ENCODE measurements around the gene RNLS. TPM values are rescaled to one million over a fixed set of nuclear protein-coding genes. Genes with fewer than 3 reads are reported as not detected.
A peak's percentile ranks its signal among the peaks of the same experiment; 100 is the strongest.

Gene RNLS
- total RNA-seq, 1 experiment from 2014 or later, result not detected

DNA sequence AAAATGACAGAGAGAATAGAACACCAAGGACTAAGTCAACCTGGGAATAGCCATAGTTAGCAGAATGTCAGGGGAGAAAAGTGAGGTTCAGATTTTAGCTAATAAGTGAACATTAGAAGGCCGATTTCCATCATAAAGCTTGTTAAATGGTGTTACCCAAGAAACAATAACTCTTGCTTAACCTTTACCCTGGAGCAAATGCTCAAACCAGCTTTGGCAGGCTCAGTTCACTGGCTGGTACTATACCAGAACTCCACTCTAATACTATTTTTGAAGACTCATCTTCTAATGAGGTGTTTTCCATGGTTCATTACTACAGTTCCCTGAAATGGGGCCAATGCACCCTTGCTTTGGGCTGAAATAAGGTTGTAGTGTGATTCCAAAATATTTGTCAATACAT, 61.3 kb downstream of the RNLS start:
- TF ChIP-seq, protein P1, sequence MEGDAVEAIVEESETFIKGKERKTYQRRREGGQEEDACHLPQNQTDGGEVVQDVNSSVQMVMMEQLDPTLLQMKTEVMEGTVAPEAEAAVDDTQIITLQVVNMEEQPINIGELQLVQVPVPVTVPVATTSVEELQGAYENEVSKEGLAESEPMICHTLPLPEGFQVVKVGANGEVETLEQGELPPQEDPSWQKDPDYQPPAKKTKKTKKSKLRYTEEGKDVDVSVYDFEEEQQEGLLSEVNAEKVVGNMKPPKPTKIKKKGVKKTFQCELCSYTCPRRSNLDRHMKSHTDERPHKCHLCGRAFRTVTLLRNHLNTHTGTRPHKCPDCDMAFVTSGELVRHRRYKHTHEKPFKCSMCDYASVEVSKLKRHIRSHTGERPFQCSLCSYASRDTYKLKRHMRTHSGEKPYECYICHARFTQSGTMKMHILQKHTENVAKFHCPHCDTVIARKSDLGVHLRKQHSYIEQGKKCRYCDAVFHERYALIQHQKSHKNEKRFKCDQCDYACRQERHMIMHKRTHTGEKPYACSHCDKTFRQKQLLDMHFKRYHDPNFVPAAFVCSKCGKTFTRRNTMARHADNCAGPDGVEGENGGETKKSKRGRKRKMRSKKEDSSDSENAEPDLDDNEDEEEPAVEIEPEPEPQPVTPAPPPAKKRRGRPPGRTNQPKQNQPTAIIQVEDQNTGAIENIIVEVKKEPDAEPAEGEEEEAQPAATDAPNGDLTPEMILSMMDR (IDR thresholded peaks at IDR 0.05; ENCODE audit: unreplicated experiment), result no peak
- no peaks in the 10 kb centered on the region for H3K27me3 Mint-ChIP-seq (ENCODE audit: insufficient read depth, unreplicated experiment)
- H3K4me1 Mint-ChIP-seq (ENCODE audit: insufficient read depth, unreplicated experiment), result peaks cover 30% of the 10 kb centered on the region
- intact Hi-C loops (cut with micrococcal nuclease), result no loop called here
- H3K27ac Mint-ChIP-seq (ENCODE audit: low read depth, unreplicated experiment), result peak overlapping the region; percentile 61
- H3K4me3 Mint-ChIP-seq (ENCODE audit: unreplicated experiment), result no peak overlapping the region
- POLR2A ChIA-PET, result interaction anchor here (0.7 to 4.6 kb wide), 13 partner anchors 10 to 660 kb away, joined by 3 to 52 read pairs (median 5); partner anchors contain the start of genes KLLN and PTEN
- H3K36me3 Mint-ChIP-seq (ENCODE audit: insufficient read depth, unreplicated experiment), result peaks cover 6% of the 10 kb centered on the region
- CTCF ChIA-PET, result interaction anchor here (0.5 to 1.5 kb wide), 4 partner anchors 44 to 871 kb away, joined by 3 to 4 read pairs (median 3); partner anchors contain the start of gene IFIT1
- H3K9me3 Mint-ChIP-seq (ENCODE audit: unreplicated experiment), result no peaks in the 10 kb centered on the region
- BruUV-seq (replicated peaks), result no TSS peak
- DNase-seq (ENCODE audit: unreplicated experiment), result peak; percentile 61

DNA sequence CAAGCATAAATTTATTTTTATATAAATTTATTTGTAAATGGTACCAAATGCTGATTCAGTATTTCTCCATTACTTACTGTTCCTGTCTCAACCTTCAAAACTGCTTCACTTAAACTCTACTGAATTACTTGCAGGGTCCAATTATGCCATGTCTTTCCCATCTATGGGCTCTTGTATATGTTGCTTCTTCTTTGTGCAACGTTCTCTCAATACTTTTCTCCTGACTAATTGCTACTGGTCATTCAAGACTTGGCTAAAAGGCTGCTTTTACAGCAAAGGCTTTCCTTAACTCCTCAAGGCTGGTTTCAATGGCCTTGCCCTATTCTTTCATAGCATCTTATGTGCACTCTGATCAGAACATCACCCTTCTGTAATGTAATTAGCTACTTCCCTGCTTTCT, 67.9 kb downstream of the RNLS start:
- no peak overlapping the region for H3K27ac Mint-ChIP-seq (ENCODE audit: low read depth, unreplicated experiment)
- no peak for DNase-seq (ENCODE audit: unreplicated experiment)
- TF ChIP-seq, protein P1 (IDR thresholded peaks at IDR 0.05; ENCODE audit: unreplicated experiment), result no peak
- H3K27me3 Mint-ChIP-seq (ENCODE audit: insufficient read depth, unreplicated experiment), result no peaks in the 10 kb centered on the region
- intact Hi-C loops (cut with micrococcal nuclease), result no loop called here
- H3K4me1 Mint-ChIP-seq (ENCODE audit: insufficient read depth, unreplicated experiment), result peaks cover 6% of the 10 kb centered on the region
- BruUV-seq (replicated peaks), result no TSS peak
- H3K36me3 Mint-ChIP-seq (ENCODE audit: insufficient read depth, unreplicated experiment), result no peaks in the 10 kb centered on the region
- H3K4me3 Mint-ChIP-seq (ENCODE audit: unreplicated experiment), result no peak overlapping the region
- H3K9me3 Mint-ChIP-seq (ENCODE audit: unreplicated experiment), result no peaks in the 10 kb centered on the region
- CTCF ChIA-PET, result interaction anchor here (1.4 kb wide), 1 partner anchor 9 kb away, joined by 4 read pairs; no protein-coding TSS in a partner anchor
- POLR2A ChIA-PET, result interaction anchor here (0.7 kb wide), 1 partner anchor 41 kb away, joined by 4 read pairs; no protein-coding TSS in a partner anchor

DNA sequence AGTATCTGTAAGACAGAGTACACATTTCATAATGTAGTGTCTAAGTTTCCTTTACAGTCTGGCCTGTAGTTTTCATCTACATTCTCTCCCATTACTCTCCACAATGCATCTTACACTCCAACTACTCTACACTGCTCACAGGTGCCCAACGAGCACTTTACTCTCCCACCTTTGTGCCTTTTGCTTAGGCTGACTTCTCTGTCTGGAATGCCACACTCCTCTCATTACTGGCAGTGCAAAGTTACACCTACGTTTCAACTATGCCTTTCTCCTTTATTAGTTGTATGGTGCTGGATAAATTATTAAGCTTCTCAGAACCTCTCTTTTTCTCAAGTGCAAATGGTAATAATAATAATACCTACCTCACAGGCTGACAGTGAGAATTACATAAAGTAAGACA, 70.5 kb downstream of the RNLS start:
- intact Hi-C loops (cut with micrococcal nuclease), result no loop called here
- Mint-ChIP-seq H3K36me3 (ENCODE audit: insufficient read depth, unreplicated experiment) (no peaks in the 10 kb centered on the region), H3K4me1 (ENCODE audit: insufficient read depth, unreplicated experiment) (peaks cover 6% of the 10 kb centered on the region), H3K27me3 (ENCODE audit: insufficient read depth, unreplicated experiment) (no peaks in the 10 kb centered on the region), H3K9me3 (ENCODE audit: unreplicated experiment) (no peaks in the 10 kb centered on the region), H3K4me3 (ENCODE audit: unreplicated experiment) (no peak overlapping the region), H3K27ac (ENCODE audit: low read depth, unreplicated experiment) (no peak overlapping the region)
- CTCF ChIA-PET, result no interaction called here
- BruUV-seq (replicated peaks), result no TSS peak
- DNase-seq (ENCODE audit: unreplicated experiment), result no peak
- POLR2A ChIA-PET, result no interaction called here
- TF ChIP-seq, protein P1 (IDR thresholded peaks at IDR 0.05; ENCODE audit: unreplicated experiment), result no peak

DNA sequence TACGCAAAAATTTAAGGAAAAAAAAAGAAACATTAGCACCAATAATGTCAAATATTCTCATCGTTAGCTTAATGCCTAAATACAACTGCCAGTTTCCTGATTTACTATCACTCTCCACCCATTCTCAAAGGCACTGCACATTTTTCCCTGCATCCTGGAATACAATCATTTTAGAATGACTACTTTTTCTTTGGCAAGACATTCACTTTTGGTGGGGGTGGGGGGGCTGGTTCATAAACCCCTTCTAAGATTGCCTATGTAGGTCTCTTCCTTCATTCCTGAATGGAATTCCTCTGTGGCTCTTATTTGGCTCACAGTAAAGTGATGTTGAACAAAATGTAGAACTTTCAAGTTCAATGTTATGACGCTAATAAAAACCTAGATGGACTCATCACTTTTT, 74.3 kb downstream of the RNLS start:
- TF ChIP-seq, protein P1 (IDR thresholded peaks at IDR 0.05; ENCODE audit: unreplicated experiment), result no peak
- Mint-ChIP-seq H3K27me3 (ENCODE audit: insufficient read depth, unreplicated experiment) (no peaks in the 10 kb centered on the region), H3K27ac (ENCODE audit: low read depth, unreplicated experiment) (no peak overlapping the region), H3K4me1 (ENCODE audit: insufficient read depth, unreplicated experiment) (peaks cover 6% of the 10 kb centered on the region), H3K9me3 (ENCODE audit: unreplicated experiment) (no peaks in the 10 kb centered on the region), H3K4me3 (ENCODE audit: unreplicated experiment) (no peak overlapping the region), H3K36me3 (ENCODE audit: insufficient read depth, unreplicated experiment) (no peaks in the 10 kb centered on the region)
- CTCF ChIA-PET, result interaction anchor here (0.6 kb wide), 1 partner anchor 12 kb away, joined by 3 read pairs; no protein-coding TSS in a partner anchor
- BruUV-seq (replicated peaks), result no TSS peak
- intact Hi-C loops (cut with micrococcal nuclease), result no loop called here
- POLR2A ChIA-PET, result no interaction called here
- DNase-seq (ENCODE audit: unreplicated experiment), result no peak
